Retinal pigment epithelial cell (primary cell): ENCODE results near the gene CLDND1.

Experiments used
- DNase-seq: peaks from one replicate; pipeline ENCODE4 v3.0.0-alpha.2; 2010; ENCODE audit warnings: low read depth
- H3K4me3 ChIP-seq: 2 replicates; pipeline ENCODE4 v1.5.1; 2011; ENCODE audit warnings: mild to moderate bottlenecking, low read length, control low read depth, moderate library complexity
- CTCF ChIP-seq: conservative IDR thresholded peaks from 2 replicates; pipeline ENCODE4 v1.5.1; 2011; ENCODE audit warnings: low read depth, low read length, control low read depth, inconsistent platforms

The CLDND1 gene

GRCh38 chr3:98551236-98551635, 28.5 kb upstream of the CLDND1 start:
- no peak for TF ChIP-seq CTCF
- DNase-seq, result no peak
- no peak overlapping the region for H3K4me3 ChIP-seq

- DNase-seq, result no peak
- no peak for TF ChIP-seq CTCF
- no peak overlapping the region for H3K4me3 ChIP-seq
Measured at GRCh38 chr3:98550833-98551232, 28.1 kb upstream of the CLDND1 start.

GRCh38 chr3:98548544-98548943, 25.8 kb upstream of the CLDND1 start:
- H3K4me3 ChIP-seq, result no peak overlapping the region
- no peak for TF ChIP-seq CTCF
- DNase-seq, result no peak

GRCh38 chr3:98545940-98546339, 23.2 kb upstream of the CLDND1 start:
- no peak overlapping the region for H3K4me3 ChIP-seq
- no peak for DNase-seq
- no peak for TF ChIP-seq CTCF

- TF ChIP-seq CTCF, result no peak
- DNase-seq, result no peak
- no peak overlapping the region for H3K4me3 ChIP-seq
Measured at GRCh38 chr3:98542623-98543022, 19.9 kb upstream of the CLDND1 start.

GRCh38 chr3:98541695-98542094, 19.0 kb upstream of the CLDND1 start:
- no peak for DNase-seq
- H3K4me3 ChIP-seq, result no peak overlapping the region
- TF ChIP-seq CTCF, result no peak

- H3K4me3 ChIP-seq, result no peak overlapping the region
- no peak for DNase-seq
- TF ChIP-seq CTCF, result no peak
Measured at GRCh38 chr3:98540346-98540745, 17.6 kb upstream of the CLDND1 start.
